Stimulated activated CD4-positive, alpha-beta T cell treated with anti-CD3 and anti-CD28 coated beads, TNF-alpha, amount 100 ng/mL, for 4 hours (primary cell): ENCODE measurements around the gene PAFAH1B1.
"Not testable (repeated sequence)": the region's sequence is repeated elsewhere in the genome, so short reads cannot be mapped to it uniquely, and the experiment has no call there.

Experiments
- DNase-seq, 3 experiments: peaks; one replicate each; pipeline ENCODE4 v3.0.0-alpha.2; 2020; ENCODE audit warnings: low read depth in 3 of 3

Gene PAFAH1B1

DNA sequence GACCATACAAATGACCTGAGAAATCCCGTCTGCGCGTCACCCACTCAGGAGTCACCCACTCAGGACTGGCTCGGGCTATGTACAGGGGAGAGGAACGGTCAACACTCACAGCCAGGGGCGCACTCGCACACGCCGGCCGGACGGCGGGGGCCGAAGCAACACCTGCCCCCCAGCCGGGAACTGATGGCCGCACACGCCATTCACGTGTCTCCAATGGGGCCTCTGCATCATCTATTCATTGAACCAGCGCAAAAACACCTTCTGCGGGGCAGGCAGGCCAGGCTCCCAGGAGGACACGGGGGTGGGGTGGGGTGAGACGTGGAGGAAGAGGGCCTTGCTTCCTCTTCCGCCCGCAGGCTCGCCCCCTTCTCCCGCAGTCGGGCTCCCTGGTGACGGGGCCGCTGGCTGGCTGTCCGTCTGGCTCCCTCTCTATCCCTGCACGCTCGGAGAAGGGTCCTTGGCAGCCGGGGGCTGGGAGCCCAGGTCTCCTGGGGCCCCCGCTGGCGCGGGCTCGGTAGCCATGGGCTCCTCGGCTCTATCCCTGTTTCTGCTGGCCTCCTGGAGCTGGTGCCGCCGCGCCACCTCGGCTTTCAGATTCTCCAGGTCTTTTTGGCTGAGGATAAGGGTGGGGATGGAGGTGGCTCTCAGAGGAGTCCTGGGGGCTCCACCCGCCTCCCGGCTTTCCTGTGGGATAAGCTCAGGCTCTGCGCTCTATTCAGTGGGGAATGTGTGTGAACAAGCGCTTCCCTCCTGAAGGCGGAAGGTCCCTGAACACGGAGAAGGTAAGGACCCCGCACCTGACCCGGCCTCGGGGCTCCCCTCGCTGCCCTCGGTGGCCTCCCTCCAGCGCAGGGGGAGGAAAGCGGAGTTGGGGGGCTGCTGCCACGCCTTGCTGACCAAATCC lies 97.0 kb downstream of the PAFAH1B1 start:
- DNase-seq, result no peak

DNA sequence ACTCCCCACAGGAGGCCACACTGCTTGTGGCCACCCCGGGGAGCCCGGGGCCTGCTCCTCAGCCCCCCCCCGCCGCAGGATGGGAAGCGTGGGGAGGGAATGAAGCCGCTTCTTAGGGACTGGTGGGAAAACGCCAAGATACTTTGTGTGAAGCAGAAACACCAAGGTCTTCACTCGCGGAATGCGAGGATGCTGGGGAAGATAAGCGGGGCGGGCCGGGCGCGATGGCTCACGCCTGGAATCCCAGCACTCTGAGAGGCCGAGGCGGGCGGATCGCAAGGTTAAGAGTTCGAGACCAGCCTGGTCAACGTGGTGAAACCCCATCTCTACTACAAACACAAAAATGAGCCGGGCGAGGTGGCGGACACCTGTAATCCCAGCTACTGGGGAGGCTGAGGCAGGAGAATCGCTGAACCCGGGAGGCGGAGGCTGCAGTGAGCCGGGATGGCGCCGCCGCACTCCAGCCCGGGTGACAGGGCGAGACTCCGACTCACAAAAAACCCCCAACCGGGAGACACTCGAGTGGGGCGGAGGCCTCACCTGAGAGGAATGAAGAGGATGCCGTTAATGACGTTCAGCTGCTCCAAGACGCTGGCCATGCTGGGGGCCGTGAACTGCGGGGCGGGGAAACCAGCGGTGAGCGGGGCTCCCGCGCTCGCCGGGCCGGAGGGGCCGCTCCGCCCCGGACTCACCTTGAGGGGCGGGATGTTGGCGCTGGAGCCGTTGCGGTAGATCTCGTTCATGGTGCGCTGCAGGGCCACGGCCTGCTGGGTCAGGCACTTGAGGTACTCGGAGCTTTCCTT lies 97.8 kb downstream of the PAFAH1B1 start:
- DNase-seq, result no peak

GRCh38 chr17:2691965-2692780 lies 98.7 kb downstream of the PAFAH1B1 start:
- no peak for DNase-seq

DNA sequence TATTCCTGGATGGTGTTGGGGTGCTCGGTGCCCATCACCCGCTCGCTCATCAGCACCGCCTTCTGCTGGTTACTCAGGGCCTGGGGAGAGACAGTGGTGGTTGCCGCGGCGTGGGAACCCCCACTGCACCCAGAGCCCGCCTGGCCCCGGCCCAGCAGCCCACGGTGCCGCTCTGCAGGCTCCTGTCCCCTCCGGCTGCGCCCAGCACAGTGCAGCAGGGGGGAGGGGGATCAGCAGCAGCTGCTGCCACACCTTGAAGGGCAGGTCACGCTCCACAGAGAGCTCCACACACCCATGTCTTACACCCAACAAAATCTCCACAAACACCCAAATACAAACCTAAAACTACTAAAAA lies 99.3 kb downstream of the PAFAH1B1 start:
- DNase-seq, result no peak

GRCh38 chr17:2693561-2694380 lies 100.3 kb downstream of the PAFAH1B1 start:
- no peak for DNase-seq

- DNase-seq, result no peak
These were observed 101.2 kb downstream of the PAFAH1B1 start for GRCh38 chr17:2694381-2695242.

DNA sequence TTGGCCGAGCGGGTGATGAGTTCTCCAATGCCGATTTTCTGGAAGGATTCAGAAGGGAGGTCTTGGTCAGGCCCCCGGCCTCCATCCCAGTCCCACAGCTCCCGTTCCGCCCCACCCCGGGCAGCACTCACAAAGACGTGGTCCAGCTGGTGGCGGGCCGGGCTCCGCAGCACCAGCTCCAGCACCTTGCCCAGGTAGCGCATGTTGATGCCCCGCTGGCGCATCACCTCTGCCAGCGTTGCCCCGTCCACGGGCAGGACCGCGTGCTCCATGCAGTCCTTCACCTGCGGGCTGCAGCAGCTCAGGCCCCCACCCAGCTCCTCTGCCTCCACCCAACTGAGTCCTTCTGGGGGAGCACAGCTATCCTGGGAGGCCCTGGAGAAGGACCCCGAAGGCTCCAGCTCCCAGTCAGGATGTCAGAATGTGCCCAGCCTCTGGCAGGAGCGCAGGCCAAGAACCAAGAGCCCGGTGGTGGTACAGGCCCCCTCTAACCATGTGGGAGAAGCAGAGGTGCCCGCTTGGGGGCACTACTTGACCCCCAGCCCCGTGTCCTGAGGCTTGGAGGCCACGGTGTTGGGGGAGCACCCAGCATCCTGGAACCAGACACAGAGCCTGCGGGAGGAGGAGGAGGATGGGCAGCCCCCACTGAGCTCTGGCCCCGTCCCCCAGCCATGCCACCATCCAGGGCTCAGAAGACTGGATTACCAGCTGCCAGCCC lies 101.9 kb downstream of the PAFAH1B1 start:
- DNase-seq, result no peak

- no peak for DNase-seq
These were observed 102.7 kb downstream of the PAFAH1B1 start for GRCh38 chr17:2695961-2696760.

GRCh38 chr17:2697611-2698162 lies 104.2 kb downstream of the PAFAH1B1 start:
- DNase-seq, result no peak

- DNase-seq, result not testable (repeated sequence)
These were observed 105.9 kb downstream of the PAFAH1B1 start for GRCh38 chr17:2699216-2699805.

GRCh38 chr17:2700030-2700490 lies 106.6 kb downstream of the PAFAH1B1 start:
- no peak for DNase-seq

DNA sequence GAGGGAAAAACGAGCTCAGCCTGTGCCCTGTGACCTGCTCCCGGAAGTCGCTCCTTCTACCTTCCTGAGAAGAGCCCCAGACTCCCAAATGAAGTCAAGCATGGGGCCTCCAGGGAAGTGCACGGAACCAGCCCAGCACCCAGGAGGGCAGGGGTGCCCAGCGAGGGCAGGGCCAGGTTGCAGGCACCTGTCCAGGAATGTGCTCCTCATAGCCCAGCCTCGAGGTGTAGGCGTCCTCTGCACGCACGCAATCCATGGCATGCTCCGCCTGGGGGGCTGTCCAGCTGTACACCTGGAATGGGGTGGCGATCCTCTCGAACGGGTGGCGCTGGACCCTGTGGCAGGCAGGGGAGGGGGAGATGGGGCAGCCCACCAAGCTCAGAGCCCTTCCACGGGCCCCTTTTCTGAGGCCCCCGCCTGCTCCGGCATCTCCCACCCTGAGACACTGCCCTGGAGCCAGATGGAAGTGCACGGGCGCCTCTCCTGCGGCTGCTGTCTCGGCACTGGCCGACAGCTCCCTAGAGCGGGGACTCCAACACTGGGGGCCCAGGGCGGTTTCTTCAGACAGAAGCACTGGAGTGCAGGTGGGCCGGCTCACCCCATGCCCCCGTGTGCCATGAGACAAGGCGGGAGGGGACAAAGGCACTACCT lies 107.2 kb downstream of the PAFAH1B1 start:
- DNase-seq, result no peak

- no peak for DNase-seq
These were observed 107.9 kb downstream of the PAFAH1B1 start for GRCh38 chr17:2701161-2701995.

GRCh38 chr17:2701996-2702741 lies 108.7 kb downstream of the PAFAH1B1 start:
- DNase-seq, result no peak

GRCh38 chr17:2703181-2703580 lies 109.7 kb downstream of the PAFAH1B1 start:
- no peak for DNase-seq

GRCh38 chr17:2703606-2704005 lies 110.2 kb downstream of the PAFAH1B1 start:
- no peak for DNase-seq
